Mucosa of descending colon (tissue), 3 donors: ENCODE measurements around the gene GET4. TPM values are rescaled to one million over a fixed set of nuclear protein-coding genes. Genes with fewer than 3 reads are reported as not detected.

Source experiments
- ATAC-seq: fragments of 200-7000 bp; cut with Tn5 transposase; one replicate; pipeline ENCODE4 v1.9.1; 2020; ENCODE audit warnings: mild to moderate bottlenecking, moderate library complexity
- DNase-seq, 3 donors: peaks; one replicate each; pipeline ENCODE4 v3.0.0-alpha.2; 2020
- H3K36me3 ChIP-seq: fragments of 200-600 bp; one replicate; pipeline ENCODE4 v1.8.0; 2021; ENCODE audit warnings: low read depth, mild to moderate bottlenecking
- H3K4me1 ChIP-seq: fragments of 200-600 bp; one replicate; pipeline ENCODE4 v1.8.0; 2021; ENCODE audit warnings: low read depth, mild to moderate bottlenecking
- H3K4me3 ChIP-seq: fragments of 200-600 bp; one replicate; pipeline ENCODE4 v1.8.0; 2021; ENCODE audit warnings: mild to moderate bottlenecking
- H3K9me3 ChIP-seq: fragments of 200-600 bp; one replicate; pipeline ENCODE4 v1.8.0; 2021; ENCODE audit warnings: mild to moderate bottlenecking
- CTCF ChIP-seq: fragments of 200-600 bp; IDR thresholded peaks from one replicate; pipeline ENCODE4 v1.8.0; 2022; ENCODE audit warnings: antibody characterized with exemption, mild to moderate bottlenecking
- intact Hi-C, 2 donors: fragments of 100-400 bp; cut with DNase I in 1 of 2; cut with micrococcal nuclease in 1 of 2; formaldehyde crosslinking; loops; one replicate each; pipeline versions ENCODE4 v1.11.0 to v1.11.1; 2022; cut with DNase I, micrococcal nuclease
- total RNA-seq, 3 donors: library from RNA; stranded (reverse); fragmentation: NEBNext Ultra II Directional in 2 of 3; extraction: Animal tissue kit (Norgen Biotek cat#: 25700) in 2 of 3; gene quantifications; one replicate each; pipeline versions ENCODE4 v1.2.1 to v1.2.4, GENCODE V29; 2021 to 2023
- donor health status: DM: no; HTN: no; CAD: no; lungs with moderate emphysema.
- donor health status: DM: no; HTN: no; CAD: no.
- donor health status: DM: no; HTN: yes; CAD: no.

The GET4 gene
- total RNA-seq, 3 donors from 2014 or later = 36.9 to 48.8 (median 48.2) TPM

GRCh38 chr7:861222-861621 is 15.1 kb upstream of the GET4 start:
- ATAC-seq = peak; percentile 92
- H3K36me3 ChIP-seq = peaks cover 9% of the 10 kb centered on the region
- no peaks in the 10 kb centered on the region for H3K9me3 ChIP-seq
- DNase-seq = peak in 1 of 3 donors; percentile 75
- intact Hi-C loops = loop anchor here in 1 of 2 donors (10.0 kb wide), 1 partner anchor 76 kb away; no protein-coding TSS in a partner anchor
- TF ChIP-seq CTCF = no peak
- peaks cover 11% of the 10 kb centered on the region for H3K4me1 ChIP-seq
- no peak overlapping the region for H3K4me3 ChIP-seq

GRCh38 chr7:862157-862556 is 14.2 kb upstream of the GET4 start:
- intact Hi-C loops = loop anchor here in 1 of 2 donors (10.0 kb wide), 1 partner anchor 77 kb away; no protein-coding TSS in a partner anchor
- ATAC-seq (no peak), DNase-seq (no peak)
- no peak for TF ChIP-seq CTCF
- Histone ChIP-seq H3K36me3 (peaks cover 5% of the 10 kb centered on the region), H3K9me3 (no peaks in the 10 kb centered on the region), H3K4me3 (no peak overlapping the region), H3K4me1 (peaks cover 14% of the 10 kb centered on the region)

- no peak for TF ChIP-seq CTCF
- intact Hi-C loops = loop anchor here in 1 of 2 donors (10.0 kb wide), 1 partner anchor 78 kb away; no protein-coding TSS in a partner anchor
- no peak for DNase-seq
Observed at GRCh38 chr7:863106-863505, 13.2 kb upstream of the GET4 start.

GRCh38 chr7:865921-866320 is 10.4 kb upstream of the GET4 start:
- Histone ChIP-seq H3K4me3 (no peak overlapping the region), H3K4me1 (peaks cover 24% of the 10 kb centered on the region), H3K36me3 (peaks cover 5% of the 10 kb centered on the region), H3K9me3 (no peaks in the 10 kb centered on the region)
- TF ChIP-seq CTCF = no peak
- intact Hi-C loops = loop anchor here in 1 of 2 donors (10.0 kb wide), 1 partner anchor 81 kb away; no protein-coding TSS in a partner anchor
- DNase-seq = peak in 1 of 3 donors; percentile 40
- ATAC-seq = no peak

More at GRCh38 chr7:863106-863505, 13.2 kb upstream of the GET4 start:
- Histone ChIP-seq H3K4me3 (no peak overlapping the region), H3K4me1 (peaks cover 24% of the 10 kb centered on the region), H3K36me3 (peaks cover 5% of the 10 kb centered on the region), H3K9me3 (no peaks in the 10 kb centered on the region)
- no peak for ATAC-seq

- ATAC-seq = peak; percentile 62
- H3K4me3 ChIP-seq = no peak overlapping the region
- TF ChIP-seq CTCF = no peak
Observed at GRCh38 chr7:867001-867405, 9.4 kb upstream of the GET4 start.

More at GRCh38 chr7:867001-867405, 9.4 kb upstream of the GET4 start:
- Histone ChIP-seq H3K9me3 (no peaks in the 10 kb centered on the region), H3K36me3 (peaks cover 2% of the 10 kb centered on the region), H3K4me1 (peaks cover 14% of the 10 kb centered on the region)
- intact Hi-C loops = loop anchor here in 1 of 2 donors (10.0 kb wide), 1 partner anchor 82 kb away; no protein-coding TSS in a partner anchor
- peak in 2 of 3 donors; percentile 61 to 62 for DNase-seq
